Effector memory CD8-positive, alpha-beta T cell (primary cell): ENCODE data around the gene RPS6KA2.

Experiments used
- ATAC-seq: fragments of 150-1000 bp; cut with Tn5 transposase; replicated peaks from 2 replicates; pipeline ENCODE4 v1.10.0; 2021; ENCODE audit warnings: mild to moderate bottlenecking, moderate library complexity
- DNase-seq, 3 experiments: peaks; one replicate each; pipeline ENCODE4 v3.0.0; 2021
- H3K27ac Mint-ChIP-seq, 2 donors: one replicate each; pipeline ENCODE4 v1.8.0; 2022; ENCODE audit warnings: mild to moderate bottlenecking in 2 of 2, mixed read lengths in 2 of 2, moderate library complexity in 2 of 2
- H3K27me3 Mint-ChIP-seq, 2 donors: one replicate each; pipeline ENCODE4 v1.8.0; 2022; ENCODE audit warnings: mixed read lengths in 2 of 2
- H3K36me3 Mint-ChIP-seq: one replicate; pipeline ENCODE4 v1.8.0; 2022; ENCODE audit warnings: mild to moderate bottlenecking, moderate library complexity, mixed read lengths; ENCODE audit not compliant: insufficient read depth
- H3K4me1 Mint-ChIP-seq, 2 donors: one replicate each; pipeline ENCODE4 v1.8.0; 2022; ENCODE audit warnings: low read depth in 2 of 2, mixed read lengths in 2 of 2
- H3K4me3 Mint-ChIP-seq, 2 donors: one replicate each; pipeline ENCODE4 v1.8.0; 2022; ENCODE audit warnings: mild to moderate bottlenecking in 2 of 2, mixed read lengths in 2 of 2, moderate library complexity in 2 of 2
- H3K9me3 Mint-ChIP-seq, 2 donors: one replicate each; pipeline ENCODE4 v1.8.0; 2022; ENCODE audit warnings: mixed read lengths in 2 of 2

The RPS6KA2 gene

GRCh38 chr6:166450167-166450873 is 176.7 kb downstream of the RPS6KA2 start:
- Mint-ChIP-seq H3K27ac (no peak overlapping the region), H3K9me3 (no peaks in the 10 kb centered on the region), H3K4me3 (no peak overlapping the region), H3K36me3 (peaks cover 2% of the 10 kb centered on the region), H3K4me1 (peaks cover 0 to 3% of the 10 kb centered on the region in 2 donors), H3K27me3 (no peaks in the 10 kb centered on the region)
- ATAC-seq (no peak), DNase-seq (no peak)

- H3K4me1 Mint-ChIP-seq = peaks cover 0 to 3% of the 10 kb centered on the region in 2 donors
- H3K27ac Mint-ChIP-seq = no peak overlapping the region
- no peaks in the 10 kb centered on the region for H3K9me3 Mint-ChIP-seq
- DNase-seq (no peak), ATAC-seq (no peak)
- H3K27me3 Mint-ChIP-seq = peaks cover 0 to 2% of the 10 kb centered on the region in 2 donors
- no peak overlapping the region for H3K4me3 Mint-ChIP-seq
- H3K36me3 Mint-ChIP-seq = peaks cover 3% of the 10 kb centered on the region
Observed at GRCh38 chr6:166449641-166450040, 177.4 kb downstream of the RPS6KA2 start.

GRCh38 chr6:166449036-166449435 is 178.0 kb downstream of the RPS6KA2 start:
- ATAC-seq = no peak

GRCh38 chr6:166448432-166448831 is 178.6 kb downstream of the RPS6KA2 start:
- peak overlapping the region in 1 of 2 donors; percentile 53 for H3K27ac Mint-ChIP-seq
- DNase-seq = no peak
- H3K36me3 Mint-ChIP-seq = peaks cover 3% of the 10 kb centered on the region
- peaks cover 5 to 9% of the 10 kb centered on the region in 2 donors for H3K27me3 Mint-ChIP-seq
- no peak for ATAC-seq
- H3K4me3 Mint-ChIP-seq = no peak overlapping the region
- H3K9me3 Mint-ChIP-seq = no peaks in the 10 kb centered on the region
- H3K4me1 Mint-ChIP-seq = peaks cover 0 to 3% of the 10 kb centered on the region in 2 donors

More at GRCh38 chr6:166449036-166449435, 178.0 kb downstream of the RPS6KA2 start:
- Mint-ChIP-seq H3K4me3 (no peak overlapping the region), H3K9me3 (no peaks in the 10 kb centered on the region), H3K27ac (no peak overlapping the region), H3K36me3 (peaks cover 3% of the 10 kb centered on the region), H3K27me3 (peaks cover 5 to 8% of the 10 kb centered on the region in 2 donors), H3K4me1 (peaks cover 0 to 3% of the 10 kb centered on the region in 2 donors)
- DNase-seq = no peak

GRCh38 chr6:166446567-166447065 is 180.4 kb downstream of the RPS6KA2 start:
- ATAC-seq = no peak
- peaks cover 3% of the 10 kb centered on the region for H3K36me3 Mint-ChIP-seq
- peaks cover 0 to 3% of the 10 kb centered on the region in 2 donors for H3K4me1 Mint-ChIP-seq
- no peak for DNase-seq
- H3K9me3 Mint-ChIP-seq = no peaks in the 10 kb centered on the region
- peaks cover 5 to 10% of the 10 kb centered on the region in 2 donors for H3K27me3 Mint-ChIP-seq
- H3K4me3 Mint-ChIP-seq = no peak overlapping the region
- no peak overlapping the region for H3K27ac Mint-ChIP-seq

- Mint-ChIP-seq H3K9me3 (no peaks in the 10 kb centered on the region), H3K27ac (no peak overlapping the region), H3K27me3 (peaks cover 8 to 14% of the 10 kb centered on the region in 2 donors), H3K4me1 (peaks cover 0 to 3% of the 10 kb centered on the region in 2 donors), H3K36me3 (peaks cover 3% of the 10 kb centered on the region), H3K4me3 (no peak overlapping the region)
- DNase-seq = no peak
- no peak for ATAC-seq
Observed at GRCh38 chr6:166446146-166446545, 180.9 kb downstream of the RPS6KA2 start.

- H3K4me3 Mint-ChIP-seq = no peak overlapping the region
- H3K27me3 Mint-ChIP-seq = peaks cover 13 to 24% of the 10 kb centered on the region in 2 donors
- peaks cover 3 to 5% of the 10 kb centered on the region in 2 donors for H3K4me1 Mint-ChIP-seq
- ATAC-seq (no peak), DNase-seq (no peak)
- no peak overlapping the region for H3K27ac Mint-ChIP-seq
- peaks cover 6% of the 10 kb centered on the region for H3K36me3 Mint-ChIP-seq
- H3K9me3 Mint-ChIP-seq = no peaks in the 10 kb centered on the region
Observed at GRCh38 chr6:166444446-166444845, 182.6 kb downstream of the RPS6KA2 start.

- Mint-ChIP-seq H3K27me3 (peaks cover 13 to 29% of the 10 kb centered on the region in 2 donors), H3K36me3 (peaks cover 6% of the 10 kb centered on the region), H3K27ac (no peak overlapping the region), H3K4me3 (no peak overlapping the region), H3K4me1 (peaks cover 5 to 8% of the 10 kb centered on the region in 2 donors), H3K9me3 (no peaks in the 10 kb centered on the region)
- ATAC-seq = no peak
- DNase-seq = no peak
Observed at GRCh38 chr6:166443166-166443565, 183.9 kb downstream of the RPS6KA2 start.

GRCh38 chr6:166442131-166442685 is 184.8 kb downstream of the RPS6KA2 start:
- H3K4me3 Mint-ChIP-seq = no peak overlapping the region
- peaks cover 7% of the 10 kb centered on the region for H3K36me3 Mint-ChIP-seq
- ATAC-seq (no peak), DNase-seq (no peak)
- H3K27ac Mint-ChIP-seq = no peak overlapping the region
- H3K9me3 Mint-ChIP-seq = no peaks in the 10 kb centered on the region
- H3K4me1 Mint-ChIP-seq = peaks cover 5 to 8% of the 10 kb centered on the region in 2 donors
- H3K27me3 Mint-ChIP-seq = peaks cover 13 to 29% of the 10 kb centered on the region in 2 donors

- peak overlapping the region in 1 of 2 donors; percentile 71 for H3K27ac Mint-ChIP-seq
- ATAC-seq = no peak
Observed at GRCh38 chr6:166441325-166442078, 185.5 kb downstream of the RPS6KA2 start.

GRCh38 chr6:166440729-166441128 is 186.3 kb downstream of the RPS6KA2 start:
- H3K4me3 Mint-ChIP-seq = no peak overlapping the region
- peaks cover 11 to 14% of the 10 kb centered on the region in 2 donors for H3K4me1 Mint-ChIP-seq
- H3K36me3 Mint-ChIP-seq = peaks cover 9% of the 10 kb centered on the region
- ATAC-seq = no peak
- no peaks in the 10 kb centered on the region for H3K9me3 Mint-ChIP-seq
- peaks cover 13 to 29% of the 10 kb centered on the region in 2 donors for H3K27me3 Mint-ChIP-seq
- peak overlapping the region in 1 of 2 donors; percentile 71 for H3K27ac Mint-ChIP-seq
- no peak for DNase-seq

More at GRCh38 chr6:166441325-166442078, 185.5 kb downstream of the RPS6KA2 start:
- no peaks in the 10 kb centered on the region for H3K9me3 Mint-ChIP-seq
- peaks cover 9% of the 10 kb centered on the region for H3K36me3 Mint-ChIP-seq
- H3K27me3 Mint-ChIP-seq = peaks cover 13 to 29% of the 10 kb centered on the region in 2 donors
- no peak overlapping the region for H3K4me3 Mint-ChIP-seq
- peaks cover 5 to 8% of the 10 kb centered on the region in 2 donors for H3K4me1 Mint-ChIP-seq
- DNase-seq = no peak

- no peak for DNase-seq
- peaks cover 6% of the 10 kb centered on the region for H3K36me3 Mint-ChIP-seq
- peaks cover 14 to 20% of the 10 kb centered on the region in 2 donors for H3K4me1 Mint-ChIP-seq
- no peaks in the 10 kb centered on the region for H3K9me3 Mint-ChIP-seq
- no peak for ATAC-seq
- peaks cover 13 to 29% of the 10 kb centered on the region in 2 donors for H3K27me3 Mint-ChIP-seq
- H3K27ac Mint-ChIP-seq = peak overlapping the region in 1 of 2 donors; percentile 55
- H3K4me3 Mint-ChIP-seq = no peak overlapping the region
Observed at GRCh38 chr6:166440106-166440505, 186.9 kb downstream of the RPS6KA2 start.

GRCh38 chr6:166439366-166440091 is 187.5 kb downstream of the RPS6KA2 start:
- DNase-seq (no peak), ATAC-seq (no peak)
- H3K9me3 Mint-ChIP-seq = no peaks in the 10 kb centered on the region
- peaks cover 14 to 21% of the 10 kb centered on the region in 2 donors for H3K4me1 Mint-ChIP-seq
- H3K4me3 Mint-ChIP-seq = no peak overlapping the region
- peaks cover 12 to 26% of the 10 kb centered on the region in 2 donors for H3K27me3 Mint-ChIP-seq
- peak overlapping the region in 1 of 2 donors; percentile 55 for H3K27ac Mint-ChIP-seq
- H3K36me3 Mint-ChIP-seq = peaks cover 6% of the 10 kb centered on the region
